ENCODE measurements around the gene LCORL.

GRCh38 chr4:17967078-17967477 lies 54.5 kb downstream of the LCORL start:
- no peak for TF ChIP-seq YY1 (IDR thresholded peaks at IDR 0.05; ENCODE audit: low read depth)
- TF ChIP-seq, protein P1, sequence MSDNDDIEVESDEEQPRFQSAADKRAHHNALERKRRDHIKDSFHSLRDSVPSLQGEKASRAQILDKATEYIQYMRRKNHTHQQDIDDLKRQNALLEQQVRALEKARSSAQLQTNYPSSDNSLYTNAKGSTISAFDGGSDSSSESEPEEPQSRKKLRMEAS (IDR thresholded peaks at IDR 0.05): no peak
- no peak for TF ChIP-seq ZBTB7A (IDR thresholded peaks at IDR 0.05; ENCODE audit: low read depth)
- TF ChIP-seq CREB1 (IDR thresholded peaks at IDR 0.05; ENCODE audit: low read depth): no peak
- no peak for TF ChIP-seq REST (IDR thresholded peaks at IDR 0.05; ENCODE audit: low read depth)
- no peak for TF ChIP-seq FOXM1 (IDR thresholded peaks at IDR 0.05; ENCODE audit: borderline replicate concordance, low read depth)
- TF ChIP-seq, protein P2, sequence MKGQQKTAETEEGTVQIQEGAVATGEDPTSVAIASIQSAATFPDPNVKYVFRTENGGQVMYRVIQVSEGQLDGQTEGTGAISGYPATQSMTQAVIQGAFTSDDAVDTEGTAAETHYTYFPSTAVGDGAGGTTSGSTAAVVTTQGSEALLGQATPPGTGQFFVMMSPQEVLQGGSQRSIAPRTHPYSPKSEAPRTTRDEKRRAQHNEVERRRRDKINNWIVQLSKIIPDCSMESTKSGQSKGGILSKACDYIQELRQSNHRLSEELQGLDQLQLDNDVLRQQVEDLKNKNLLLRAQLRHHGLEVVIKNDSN (IDR thresholded peaks at IDR 0.05): no peak
- TF ChIP-seq EGR1 (IDR thresholded peaks at IDR 0.05): no peak
- TF ChIP-seq RAD21 (IDR thresholded peaks at IDR 0.05; ENCODE audit: low read depth): no peak
- TF ChIP-seq TEAD4 (IDR thresholded peaks at IDR 0.05): no peak
- no peak for TF ChIP-seq TAF1 (IDR thresholded peaks at IDR 0.05; ENCODE audit: low read depth)

Measured in Ishikawa (cell line).